PC-9 (cell line): Measurements from ENCODE around the gene CHPT1.

Source experiments
- CTCF ChIP-seq: fragments of 200-600 bp; sonication (generic); conservative IDR thresholded peaks from 2 replicates; pipeline ENCODE4 v1.6.1; 2017; ENCODE audit warnings: mixed run types, antibody characterized with exemption, mild to moderate bottlenecking, moderate library complexity
- EZH2 ChIP-seq: fragments of 200-600 bp; sonication (generic); IDR thresholded peaks from 2 replicates; pipeline ENCODE4 v1.8.0; 2017; ENCODE audit warnings: antibody characterized with exemption, low read depth

- TF ChIP-seq CTCF (no peak), EZH2 (no peak)
Observed at GRCh38 chr12:101772012-101772775, 74.8 kb downstream of the CHPT1 start.
